ENCODE measurements around the gene SDF2.

SDF2 gene

DNA sequence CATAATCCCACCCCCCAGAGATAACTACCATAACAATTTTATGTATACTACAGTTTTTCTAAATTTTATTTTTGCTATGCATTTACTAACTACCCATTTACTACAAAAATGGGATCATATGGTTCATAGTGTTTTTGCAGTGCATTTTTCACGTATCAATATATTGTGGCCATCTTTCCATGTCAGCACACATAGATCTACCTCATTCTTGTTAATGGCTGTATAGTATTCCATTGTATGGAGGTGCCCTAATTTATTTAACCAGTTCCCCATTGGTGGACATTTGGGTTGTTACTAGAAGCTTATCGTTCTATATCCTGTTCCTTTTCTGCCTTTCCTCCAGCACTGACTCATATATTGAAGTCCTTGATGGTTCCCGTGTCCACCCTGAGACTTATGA is 27.3 kb upstream of the SDF2 start:
- H2AFZ ChIP-seq (ENCODE audit: low read depth, low read length) = no peak overlapping the region
- H3K4me2 ChIP-seq (ENCODE audit: low read length) = no peak overlapping the region
- no peaks in the 10 kb centered on the region for H3K9me3 ChIP-seq (ENCODE audit: insufficient read depth, low read length)
- no peaks in the 10 kb centered on the region for H3K4me1 ChIP-seq (ENCODE audit: low read length)
- no peaks in the 10 kb centered on the region for H3K27me3 ChIP-seq (ENCODE audit: low read depth, low read length)
- no peak for TF ChIP-seq CTCF (IDR thresholded peaks at IDR 0.05; ENCODE audit: low read depth, low read length)
- no peak for TF ChIP-seq EZH2phosphoT487 (IDR thresholded peaks at IDR 0.05; ENCODE audit: low read depth)
- no peaks in the 10 kb centered on the region for H3K79me2 ChIP-seq (ENCODE audit: low read length)
- H3K4me3 ChIP-seq (ENCODE audit: low read length) = no peak overlapping the region
- H3K27ac ChIP-seq (ENCODE audit: low read length) = no peak overlapping the region
- H3K36me3 ChIP-seq (replicated peaks; ENCODE audit: low read depth, low read length) = peaks cover 68% of the 10 kb centered on the region
- H4K20me1 ChIP-seq (ENCODE audit: insufficient read depth, low read length) = no peaks in the 10 kb centered on the region
- no peak overlapping the region for H3K9ac ChIP-seq (ENCODE audit: low read length)

DNA sequence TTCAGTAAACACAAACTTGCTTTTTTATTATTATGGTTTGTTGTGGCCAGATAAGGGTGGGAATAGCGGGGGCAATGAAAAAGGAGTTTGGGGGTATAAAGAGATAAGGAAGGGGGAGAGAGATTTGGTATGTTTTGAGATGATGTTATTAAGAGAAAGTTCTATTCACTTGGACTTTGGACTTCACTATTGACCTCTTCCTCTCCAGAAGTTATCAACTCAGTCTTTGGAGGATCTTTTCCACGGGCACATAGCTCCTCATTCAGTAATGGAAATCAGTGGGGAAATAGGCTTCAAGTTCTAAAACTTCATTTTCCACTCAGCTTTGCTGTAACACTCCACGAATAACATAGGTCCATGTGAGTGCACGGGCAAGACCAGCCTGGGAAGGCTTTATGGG is 26.8 kb upstream of the SDF2 start:
- H2AFZ ChIP-seq (ENCODE audit: low read depth, low read length) = no peak overlapping the region
- H3K4me3 ChIP-seq (ENCODE audit: low read length) = no peak overlapping the region
- H3K9me3 ChIP-seq (ENCODE audit: insufficient read depth, low read length) = no peaks in the 10 kb centered on the region
- TF ChIP-seq EZH2phosphoT487 (IDR thresholded peaks at IDR 0.05; ENCODE audit: low read depth) = no peak
- no peak for TF ChIP-seq CTCF (IDR thresholded peaks at IDR 0.05; ENCODE audit: low read depth, low read length)
- H3K9ac ChIP-seq (ENCODE audit: low read length) = no peak overlapping the region
- H4K20me1 ChIP-seq (ENCODE audit: insufficient read depth, low read length) = no peaks in the 10 kb centered on the region
- no peak overlapping the region for H3K4me2 ChIP-seq (ENCODE audit: low read length)
- no peak overlapping the region for H3K27ac ChIP-seq (ENCODE audit: low read length)
- no peaks in the 10 kb centered on the region for H3K79me2 ChIP-seq (ENCODE audit: low read length)
- peaks cover 63% of the 10 kb centered on the region for H3K36me3 ChIP-seq (replicated peaks; ENCODE audit: low read depth, low read length)
- no peaks in the 10 kb centered on the region for H3K4me1 ChIP-seq (ENCODE audit: low read length)
- H3K27me3 ChIP-seq (ENCODE audit: low read depth, low read length) = no peaks in the 10 kb centered on the region

DNA sequence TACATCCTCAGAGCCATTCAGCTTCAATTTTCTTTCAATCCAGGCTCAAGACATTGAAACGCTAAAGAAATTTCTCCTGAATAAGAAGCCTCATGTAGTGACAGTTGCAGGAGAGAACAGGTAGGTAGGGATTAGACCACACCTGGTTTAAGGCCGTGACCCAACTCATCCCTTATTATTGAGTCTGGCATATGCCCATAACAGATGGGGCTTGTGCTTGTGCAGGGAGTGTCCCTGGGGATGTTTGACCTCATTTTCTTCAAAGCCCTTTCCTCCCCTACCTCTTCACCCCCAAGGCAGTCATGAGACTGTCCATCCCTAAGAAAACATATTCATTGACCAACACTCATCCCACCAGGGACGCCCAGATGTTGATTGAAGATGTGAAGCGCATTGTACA is 24.6 kb upstream of the SDF2 start:
- no peak overlapping the region for H3K27ac ChIP-seq (ENCODE audit: low read length)
- TF ChIP-seq EZH2phosphoT487 (IDR thresholded peaks at IDR 0.05; ENCODE audit: low read depth) = no peak
- TF ChIP-seq CTCF (IDR thresholded peaks at IDR 0.05; ENCODE audit: low read depth, low read length) = no peak

GRCh38 chr17:28685366-28685765 is 23.7 kb upstream of the SDF2 start:
- H3K4me2 ChIP-seq (ENCODE audit: low read length) = no peak overlapping the region
- no peaks in the 10 kb centered on the region for H3K9me3 ChIP-seq (ENCODE audit: insufficient read depth, low read length)
- no peaks in the 10 kb centered on the region for H3K4me1 ChIP-seq (ENCODE audit: low read length)
- no peak for TF ChIP-seq CTCF (IDR thresholded peaks at IDR 0.05; ENCODE audit: low read depth, low read length)
- TF ChIP-seq EZH2phosphoT487 (IDR thresholded peaks at IDR 0.05; ENCODE audit: low read depth) = no peak
- no peaks in the 10 kb centered on the region for H3K27me3 ChIP-seq (ENCODE audit: low read depth, low read length)
- no peak overlapping the region for H3K27ac ChIP-seq (ENCODE audit: low read length)
- H4K20me1 ChIP-seq (ENCODE audit: insufficient read depth, low read length) = no peaks in the 10 kb centered on the region
- no peaks in the 10 kb centered on the region for H3K79me2 ChIP-seq (ENCODE audit: low read length)
- no peak overlapping the region for H2AFZ ChIP-seq (ENCODE audit: low read depth, low read length)
- no peak overlapping the region for H3K9ac ChIP-seq (ENCODE audit: low read length)
- H3K4me3 ChIP-seq (ENCODE audit: low read length) = no peak overlapping the region
- H3K36me3 ChIP-seq (replicated peaks; ENCODE audit: low read depth, low read length) = peaks cover 80% of the 10 kb centered on the region

More for the DNA sequence above, 24.6 kb upstream of the SDF2 start:
- Histone ChIP-seq H3K9ac (ENCODE audit: low read length) (no peak overlapping the region), H2AFZ (ENCODE audit: low read depth, low read length) (no peak overlapping the region), H3K4me1 (ENCODE audit: low read length) (no peaks in the 10 kb centered on the region), H4K20me1 (ENCODE audit: insufficient read depth, low read length) (no peaks in the 10 kb centered on the region), H3K27me3 (ENCODE audit: low read depth, low read length) (no peaks in the 10 kb centered on the region), H3K79me2 (ENCODE audit: low read length) (no peaks in the 10 kb centered on the region), H3K4me2 (ENCODE audit: low read length) (no peak overlapping the region), H3K36me3 (replicated peaks; ENCODE audit: low read depth, low read length) (peaks cover 81% of the 10 kb centered on the region), H3K4me3 (ENCODE audit: low read length) (no peak overlapping the region), H3K9me3 (ENCODE audit: insufficient read depth, low read length) (no peaks in the 10 kb centered on the region)
